ENCODE data around the gene KARS1.

- TF ChIP-seq CTCF (conservative IDR thresholded peaks at IDR 0.05; ENCODE audit: low read depth, low read length) (no peak), EZH2 (IDR thresholded peaks at IDR 0.05; ENCODE audit: low read length, unreplicated experiment) (no peak), EZH2phosphoT487 (IDR thresholded peaks at IDR 0.05; ENCODE audit: borderline replicate concordance, low read length) (no peak)
These were observed 31.8 kb downstream of the KARS1 start for GRCh38 chr16:75615619-75616018.
